Kasumi-1 (cell line): ENCODE results near the gene MSL3.
A peak's percentile ranks its signal among the peaks of the same experiment; 100 is the strongest.

Experiments
- DNase-seq, 2 experiments: peaks; one replicate each; lab custom pipeline; 2025; lab: John Stamatoyannopoulos, UW

MSL3 gene

GRCh38 chrX:11757719-11758399, at the start of gene MSL3:
TSS of gene MSL3 (plus strand) at chrX:11758237. CDS start at chrX:11758264, 27 bp downstream.
- DNase-seq, result peak in 1 of 2 experiments; percentile 15

- DNase-seq, result no peak
These were observed 35.7 kb upstream of the MSL3 start for GRCh38 chrX:11722304-11722703.

- peak; percentile 18 to 28 for DNase-seq
These were observed 33.7 kb upstream of the MSL3 start for GRCh38 chrX:11724122-11725017.

GRCh38 chrX:11725631-11726442, 32.2 kb upstream of the MSL3 start:
- DNase-seq, result no peak

- DNase-seq, result no peak
These were observed 29.5 kb upstream of the MSL3 start for GRCh38 chrX:11728556-11728955.

- no peak for DNase-seq
These were observed 24.4 kb upstream of the MSL3 start for GRCh38 chrX:11733614-11734013.

- no peak for DNase-seq
These were observed 18.3 kb upstream of the MSL3 start for GRCh38 chrX:11739776-11740175.

- DNase-seq, result no peak
These were observed 17.2 kb upstream of the MSL3 start for GRCh38 chrX:11740794-11741193.

- no peak for DNase-seq
These were observed 16.5 kb upstream of the MSL3 start for GRCh38 chrX:11741574-11741973.

- DNase-seq, result no peak
These were observed 12.2 kb upstream of the MSL3 start for GRCh38 chrX:11745881-11746280.

GRCh38 chrX:11750046-11750445, 8.0 kb upstream of the MSL3 start:
- no peak for DNase-seq

GRCh38 chrX:11750694-11751093, 7.3 kb upstream of the MSL3 start:
- no peak for DNase-seq

GRCh38 chrX:11751261-11751660, 6.8 kb upstream of the MSL3 start:
- DNase-seq, result no peak

- no peak for DNase-seq
These were observed 4.4 kb upstream of the MSL3 start for GRCh38 chrX:11753668-11754067.

- no peak for DNase-seq
These were observed 2.9 kb upstream of the MSL3 start for GRCh38 chrX:11754958-11755645.

- DNase-seq, result no peak
These were observed 2.3 kb upstream of the MSL3 start for GRCh38 chrX:11755724-11756123.

GRCh38 chrX:11756354-11757318, 1.4 kb upstream of the MSL3 start:
- peak; percentile 12 to 22 for DNase-seq

GRCh38 chrX:11757397-11757718, 679 bp upstream of the MSL3 start:
- DNase-seq, result no peak

GRCh38 chrX:11758400-11759171, 549 bp downstream of the MSL3 start:
- DNase-seq, result peak; percentile 40 to 55

GRCh38 chrX:11759172-11759460, 1.1 kb downstream of the MSL3 start:
- DNase-seq, result no peak
